Lower leg skin (tissue), 4 donors: Measurements from ENCODE around the gene BTBD16. TPM values are rescaled to one million over a fixed set of nuclear protein-coding genes. Genes with fewer than 3 reads are reported as not detected.
A peak's percentile ranks its signal among the peaks of the same experiment; 100 is the strongest.

Experiments used
- DNase-seq, 2 donors: peaks; one replicate each; pipeline ENCODE4 v3.0.0-alpha.2; 2019; ENCODE audit warnings: low spot score in 2 of 2
- H3K4me3 ChIP-seq: fragments of 200-600 bp; sonication (generic); 2 replicates; pipeline ENCODE4 v1.5.1; 2017; ENCODE audit warnings: mild to moderate bottlenecking, low read depth; ENCODE audit not compliant: poor library complexity, severe bottlenecking
- POLR2A ChIP-seq, 2 donors: fragments of 450-650 bp; IDR thresholded peaks; one replicate each; pipeline ENCODE4 v1.6.1; 2016 to 2017; ENCODE audit warnings: antibody characterized with exemption in 2 of 2, mild to moderate bottlenecking in 1 of 2, moderate library complexity in 1 of 2
- WGBS, 2 donors: methylation state at CpG; one replicate each; pipeline ENCODE4 v1.1.5; 2018; 5-methylcytosine and 5-hydroxymethylcytosine counted together
- intact Hi-C: fragments of 100-400 bp; cut with DNase I; formaldehyde crosslinking; loops from one replicate; pipeline ENCODE4 v1.15.0; 2023; ENCODE audit warnings: low total_unique reads
- total RNA-seq, 4 donors: library from RNA; depleted of rRNA; stranded (reverse); fragments of >200 nt; gene quantifications; one replicate each; pipeline ENCODE4 v1.1.0, GENCODE V29; 2016
- TF ChIP-seq, protein P1 (sequence below), 3 donors: fragments of 450-650 bp; IDR thresholded peaks; one replicate each; pipeline ENCODE4 v1.5.1; 2016; ENCODE audit warnings: antibody characterized with exemption in 3 of 3, mild to moderate bottlenecking in 3 of 3, moderate library complexity in 2 of 3

BTBD16 gene
- total RNA-seq, 4 donors from 2014 or later: 2.7 to 16.4 (median 9.0) TPM

- intact Hi-C loops: no loop called here
- 84 to 91% methylated on average over 10 to 11 of the region's 11 CpGs for WGBS, 2 donors
- TF ChIP-seq POLR2A (IDR thresholded peaks at IDR 0.05): no peak
- TF ChIP-seq, protein P1, sequence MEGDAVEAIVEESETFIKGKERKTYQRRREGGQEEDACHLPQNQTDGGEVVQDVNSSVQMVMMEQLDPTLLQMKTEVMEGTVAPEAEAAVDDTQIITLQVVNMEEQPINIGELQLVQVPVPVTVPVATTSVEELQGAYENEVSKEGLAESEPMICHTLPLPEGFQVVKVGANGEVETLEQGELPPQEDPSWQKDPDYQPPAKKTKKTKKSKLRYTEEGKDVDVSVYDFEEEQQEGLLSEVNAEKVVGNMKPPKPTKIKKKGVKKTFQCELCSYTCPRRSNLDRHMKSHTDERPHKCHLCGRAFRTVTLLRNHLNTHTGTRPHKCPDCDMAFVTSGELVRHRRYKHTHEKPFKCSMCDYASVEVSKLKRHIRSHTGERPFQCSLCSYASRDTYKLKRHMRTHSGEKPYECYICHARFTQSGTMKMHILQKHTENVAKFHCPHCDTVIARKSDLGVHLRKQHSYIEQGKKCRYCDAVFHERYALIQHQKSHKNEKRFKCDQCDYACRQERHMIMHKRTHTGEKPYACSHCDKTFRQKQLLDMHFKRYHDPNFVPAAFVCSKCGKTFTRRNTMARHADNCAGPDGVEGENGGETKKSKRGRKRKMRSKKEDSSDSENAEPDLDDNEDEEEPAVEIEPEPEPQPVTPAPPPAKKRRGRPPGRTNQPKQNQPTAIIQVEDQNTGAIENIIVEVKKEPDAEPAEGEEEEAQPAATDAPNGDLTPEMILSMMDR (IDR thresholded peaks at IDR 0.05): no peak
- peak in 1 of 2 donors; percentile 58 for DNase-seq
- no peak overlapping the region for H3K4me3 ChIP-seq
These were observed 21.7 kb upstream of the BTBD16 start for GRCh38 chr10:122249303-122249850.

- intact Hi-C loops: no loop called here
- DNase-seq: peak in 1 of 2 donors; percentile 69
- WGBS, 2 donors: 73 to 89% methylated on average over 9 to 10 of the region's 10 CpGs
- TF ChIP-seq, protein P1 (IDR thresholded peaks at IDR 0.05): no peak
- no peak for TF ChIP-seq POLR2A (IDR thresholded peaks at IDR 0.05)
- no peak overlapping the region for H3K4me3 ChIP-seq
These were observed 20.9 kb upstream of the BTBD16 start for GRCh38 chr10:122249991-122250750.

DNA sequence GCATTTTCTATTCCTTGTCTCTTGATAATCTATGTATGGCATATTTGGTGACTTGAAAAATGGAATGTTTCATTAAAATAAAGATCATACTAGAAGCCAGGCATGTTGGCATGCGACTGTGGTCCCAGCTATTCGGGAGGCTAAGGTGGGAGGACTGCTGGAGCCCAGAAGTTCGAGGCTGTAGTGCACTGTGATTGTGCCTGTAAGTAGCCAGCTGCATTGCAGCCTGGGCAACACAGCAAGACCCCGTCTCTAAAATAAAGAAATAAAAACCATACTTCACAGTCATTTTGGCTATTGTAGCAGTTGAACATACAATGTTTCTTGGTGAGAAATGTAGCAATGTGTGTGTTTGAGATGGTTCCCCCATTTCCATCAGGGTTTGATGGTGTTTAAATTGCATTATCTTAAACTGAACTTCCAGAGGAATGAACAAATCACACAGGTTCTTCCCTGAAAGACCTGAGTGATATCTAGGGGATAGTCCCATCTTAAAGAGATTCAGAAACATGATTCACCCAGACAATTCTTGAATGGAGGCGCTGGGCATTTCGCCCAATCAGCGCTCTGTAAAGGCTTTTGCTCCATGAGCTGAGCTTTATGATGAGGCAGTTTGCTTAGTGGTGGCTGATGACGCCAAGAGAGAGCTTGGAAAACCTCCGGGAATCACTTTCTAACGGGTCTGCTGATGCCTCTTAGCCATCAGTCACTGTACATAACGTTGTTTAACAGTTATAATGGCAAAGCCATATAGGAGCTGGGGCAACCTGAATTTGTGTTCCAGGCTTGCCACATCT, 19.4 kb upstream of the BTBD16 start:
- 86 to 89% methylated on average over 11 of the region's 11 CpGs for whole genome bisulfite sequencing, 2 donors
- DNase-seq: peak in 1 of 2 donors; percentile 45
- intact Hi-C loops: no loop called here
- TF ChIP-seq, protein P1 (IDR thresholded peaks at IDR 0.05): no peak
- TF ChIP-seq POLR2A (IDR thresholded peaks at IDR 0.05): no peak
- H3K4me3 ChIP-seq: no peak overlapping the region

GRCh38 chr10:122252805-122253204, 18.3 kb upstream of the BTBD16 start:
- DNase-seq: peak in 1 of 2 donors; percentile 60
- WGBS, 2 donors: 65 to 69% methylated on average over 3 of the region's 3 CpGs
- intact Hi-C loops: no loop called here

GRCh38 chr10:122253605-122254004, 17.5 kb upstream of the BTBD16 start:
- intact Hi-C loops: no loop called here
- DNase-seq: no peak
- no peak for TF ChIP-seq POLR2A (IDR thresholded peaks at IDR 0.05)
- TF ChIP-seq, protein P1 (IDR thresholded peaks at IDR 0.05): no peak

More at GRCh38 chr10:122252805-122253204, 18.3 kb upstream of the BTBD16 start:
- TF ChIP-seq POLR2A (IDR thresholded peaks at IDR 0.05): no peak
- TF ChIP-seq, protein P1 (IDR thresholded peaks at IDR 0.05): no peak
- no peak overlapping the region for H3K4me3 ChIP-seq

More at GRCh38 chr10:122253605-122254004, 17.5 kb upstream of the BTBD16 start:
- WGBS, 2 donors: 95 to 96% methylated on average over 2 of the region's 2 CpGs
- H3K4me3 ChIP-seq: no peak overlapping the region
